Tibial nerve (tissue), 4 donors: Measurements from ENCODE around the gene TNNI3K.

Experiments
- CTCF ChIP-seq, 5 experiments: fragments of 200-600 bp in 3 of 5; fragments of 450-650 bp in 2 of 5; sonication (generic) in 3 of 5; IDR thresholded peaks; one replicate each; pipeline ENCODE4 v1.5.1; 2016 to 2019; ENCODE audit warnings: antibody characterized with exemption in 5 of 5, mild to moderate bottlenecking in 3 of 5, moderate library complexity in 2 of 5
- EP300 ChIP-seq, 2 donors: sonication (generic); formaldehyde crosslinking; IDR thresholded peaks; one replicate each; pipeline ENCODE4 v1.6.1; 2017; ENCODE audit warnings: antibody characterized with exemption in 2 of 2, mild to moderate bottlenecking in 1 of 2

GRCh38 chr1:74245168-74245772 is 10.1 kb downstream of the TNNI3K start:
- TF ChIP-seq EP300 (IDR thresholded peaks at IDR 0.05) = no peak
- TF ChIP-seq CTCF (IDR thresholded peaks at IDR 0.05) = no peak
